Psoas muscle (tissue), 8 donors: ENCODE data around the gene CHST7. TPM values are rescaled to one million over a fixed set of nuclear protein-coding genes. Genes with fewer than 3 reads are reported as not detected.

Experiments used
- ATAC-seq, 4 donors: fragments of 200-7000 bp; cut with Tn5 transposase; one replicate each; pipeline ENCODE4 v1.9.1; 2020; ENCODE audit warnings: moderate library complexity in 3 of 4, mild to moderate bottlenecking in 2 of 4
- DNase-seq, 2 donors: peaks; one replicate each; pipeline ENCODE4 v3.0.0-alpha.2; 2020
- H3K27ac ChIP-seq: fragments of 200-600 bp; one replicate; pipeline ENCODE4 v1.8.0; 2022
- H3K27me3 ChIP-seq, 3 donors: fragments of 200-600 bp in 1 of 3; one replicate each; pipeline versions ENCODE4 v1.6.1 to v1.8.0; 2013 to 2022; ENCODE audit warnings: low read length in 2 of 3, mild to moderate bottlenecking in 2 of 3, moderate library complexity in 1 of 3; ENCODE audit not compliant: insufficient read depth in 3 of 3
- H3K36me3 ChIP-seq, 2 donors: fragments of 200-600 bp in 1 of 2; one replicate each; pipeline versions ENCODE4 v1.6.1 to v1.8.0; 2013 to 2022; ENCODE audit warnings: low read depth in 1 of 2, mild to moderate bottlenecking in 1 of 2, moderate library complexity in 1 of 2; ENCODE audit not compliant: insufficient read depth in 1 of 2
- H3K4me1 ChIP-seq: fragments of 200-600 bp; one replicate; pipeline ENCODE4 v1.8.0; 2022
- H3K4me3 ChIP-seq: fragments of 200-600 bp; one replicate; pipeline ENCODE4 v1.8.0; 2022; ENCODE audit warnings: mild to moderate bottlenecking
- H3K9me3 ChIP-seq: fragments of 200-600 bp; one replicate; pipeline ENCODE4 v1.8.0; 2022
- WGBS, 3 donors: extraction: QIAGEN DNeasy Blood & Tissue Kit; methylation state at CpG; one replicate each; pipeline versions ENCODE4 v1.1.6 to v1.1.7; 2013; 5-methylcytosine and 5-hydroxymethylcytosine counted together
- intact Hi-C, 2 donors: fragments of 100-400 bp; cut with DNase I; formaldehyde crosslinking; loops; one replicate each; pipeline versions ENCODE4 v1.11.0 to v1.14.2; 2022
- polyA plus RNA-seq, 3 donors: library from polyadenylated mRNA; stranded (reverse); fragments of 200-250 nt; gene quantifications; one replicate each; pipeline ENCODE4 v1.2.3, GENCODE V29; 2013
- total RNA-seq, 4 donors: library from RNA; stranded (reverse); fragmentation: NEBNext Ultra II Directional in 2 of 4; extraction: Animal tissue kit (Norgen Biotek cat#: 25700) in 2 of 4; gene quantifications; one replicate each; pipeline versions ENCODE4 v1.2.1 to v1.2.4, GENCODE V29; 2021 to 2023
- TF ChIP-seq, protein P1 (sequence below): fragments of 200-600 bp; IDR thresholded peaks from one replicate; pipeline ENCODE4 v1.8.0; 2022; ENCODE audit warnings: antibody characterized with exemption
- donor health status: healthy with polysubstance abuse.
- donor health status: DM: no; HTN: no; CAD: no; lungs with moderate emphysema.
- donor health status: Bipolar disorder and iron deficiency.
- donor health status: healthy.
- donor health status: DM: yes; HTN: yes; CAD: no.
- donor health status: DM: no; HTN: no; CAD: no.
- donor health status: DM: no; HTN: no; CAD: no.
- donor health status: DM: yes; HTN: yes; CAD: no.

The CHST7 gene
- total and polyA plus RNA-seq, 7 donors = 1.6 to 9.9 (median 2.1) TPM

DNA sequence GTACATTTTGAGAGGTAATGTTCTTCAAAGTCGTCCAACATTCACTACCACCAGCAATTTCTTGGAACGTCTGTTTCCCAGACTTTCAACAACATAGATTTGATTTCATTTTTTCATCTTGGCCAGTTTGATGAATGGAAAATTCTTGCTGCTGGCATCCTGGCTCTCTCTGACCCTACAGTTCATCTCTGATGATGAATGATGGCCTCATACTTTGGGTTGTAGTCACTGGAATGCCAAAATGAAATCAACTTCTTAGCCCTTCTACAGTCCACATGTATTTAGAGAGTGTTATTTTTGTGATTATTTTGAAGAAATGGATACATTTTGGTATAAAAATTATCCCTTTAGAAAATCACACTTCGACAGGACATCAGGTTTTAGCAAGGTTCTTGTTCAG is 8.8 kb downstream of the CHST7 start:
- WGBS, 3 donors = 44 to 49% (median 47%) methylated on average over 3 of the region's 3 CpGs
- Histone ChIP-seq H3K4me3 (no peak overlapping the region), H3K27ac (peak overlapping the region; percentile 33), H3K27me3 (peaks cover 0 to 8% (median 0%) of the 10 kb centered on the region in 3 donors), H3K36me3 (no peaks in the 10 kb centered on the region), H3K9me3 (no peaks in the 10 kb centered on the region), H3K4me1 (peaks cover 8% of the 10 kb centered on the region)
- no peak for ATAC-seq
- no peak for DNase-seq
- TF ChIP-seq, protein P1, sequence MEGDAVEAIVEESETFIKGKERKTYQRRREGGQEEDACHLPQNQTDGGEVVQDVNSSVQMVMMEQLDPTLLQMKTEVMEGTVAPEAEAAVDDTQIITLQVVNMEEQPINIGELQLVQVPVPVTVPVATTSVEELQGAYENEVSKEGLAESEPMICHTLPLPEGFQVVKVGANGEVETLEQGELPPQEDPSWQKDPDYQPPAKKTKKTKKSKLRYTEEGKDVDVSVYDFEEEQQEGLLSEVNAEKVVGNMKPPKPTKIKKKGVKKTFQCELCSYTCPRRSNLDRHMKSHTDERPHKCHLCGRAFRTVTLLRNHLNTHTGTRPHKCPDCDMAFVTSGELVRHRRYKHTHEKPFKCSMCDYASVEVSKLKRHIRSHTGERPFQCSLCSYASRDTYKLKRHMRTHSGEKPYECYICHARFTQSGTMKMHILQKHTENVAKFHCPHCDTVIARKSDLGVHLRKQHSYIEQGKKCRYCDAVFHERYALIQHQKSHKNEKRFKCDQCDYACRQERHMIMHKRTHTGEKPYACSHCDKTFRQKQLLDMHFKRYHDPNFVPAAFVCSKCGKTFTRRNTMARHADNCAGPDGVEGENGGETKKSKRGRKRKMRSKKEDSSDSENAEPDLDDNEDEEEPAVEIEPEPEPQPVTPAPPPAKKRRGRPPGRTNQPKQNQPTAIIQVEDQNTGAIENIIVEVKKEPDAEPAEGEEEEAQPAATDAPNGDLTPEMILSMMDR = no peak
- intact Hi-C loops = no loop called here

DNA sequence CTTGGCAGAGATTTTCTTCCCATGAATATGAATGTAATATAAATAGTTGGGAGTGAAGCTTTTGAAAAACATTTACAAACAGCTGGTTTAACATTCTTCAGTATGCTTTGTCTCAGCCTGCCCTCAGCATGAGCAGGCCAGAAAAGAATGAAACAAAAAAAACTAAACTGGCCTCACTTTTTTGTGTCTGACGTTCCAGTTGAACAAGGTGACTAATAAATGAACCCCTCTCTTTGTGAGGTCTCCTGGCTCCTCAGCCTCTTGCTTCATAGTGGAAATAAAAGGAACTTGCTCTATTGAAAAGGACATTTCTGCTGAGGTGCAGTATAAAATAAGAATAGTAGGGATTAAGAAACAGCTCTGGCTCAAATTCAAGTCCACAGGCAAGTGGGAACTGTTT is 9.4 kb downstream of the CHST7 start:
- no peak overlapping the region for H3K4me3 ChIP-seq
- TF ChIP-seq, protein P1 = no peak
- no peaks in the 10 kb centered on the region for H3K36me3 ChIP-seq
- intact Hi-C loops = no loop called here
- DNase-seq (no peak), ATAC-seq (no peak)
- peaks cover 8% of the 10 kb centered on the region for H3K4me1 ChIP-seq
- peaks cover 0 to 8% (median 0%) of the 10 kb centered on the region in 3 donors for H3K27me3 ChIP-seq
- 8 to 24% (median 11%) methylated on average over 1 of the region's 1 CpG for WGBS, 3 donors
- H3K27ac ChIP-seq = no peak overlapping the region
- H3K9me3 ChIP-seq = no peaks in the 10 kb centered on the region

DNA sequence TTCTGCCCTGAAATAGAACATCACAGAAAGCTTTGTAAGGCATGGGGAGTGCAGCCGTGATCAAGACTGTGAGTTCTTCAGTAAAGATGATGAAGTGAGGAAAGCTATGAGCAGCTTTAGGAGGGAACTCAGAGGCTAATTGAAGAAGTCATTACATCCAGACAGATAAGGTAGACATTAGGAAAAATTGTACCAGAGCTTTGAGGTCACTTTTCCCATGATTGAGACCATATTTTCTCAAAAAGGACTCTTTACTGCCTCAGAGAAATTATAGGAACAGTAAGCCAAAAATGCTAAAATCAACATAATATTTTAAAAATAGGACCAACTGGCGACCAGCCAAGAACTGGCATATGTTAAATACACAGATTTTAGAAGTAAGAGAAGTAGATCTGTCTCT is 11.2 kb downstream of the CHST7 start:
- H3K27ac ChIP-seq = no peak overlapping the region
- H3K4me3 ChIP-seq = no peak overlapping the region
- ATAC-seq (no peak), DNase-seq (no peak)
- TF ChIP-seq, protein P1 = no peak
- H3K4me1 ChIP-seq = peaks cover 18% of the 10 kb centered on the region
- no peaks in the 10 kb centered on the region for H3K9me3 ChIP-seq
- 37 to 41% (median 38%) methylated on average over 2 of the region's 2 CpGs for WGBS, 3 donors
- H3K27me3 ChIP-seq = peaks cover 0 to 11% (median 0%) of the 10 kb centered on the region in 3 donors
- no peaks in the 10 kb centered on the region for H3K36me3 ChIP-seq
- intact Hi-C loops = no loop called here

DNA sequence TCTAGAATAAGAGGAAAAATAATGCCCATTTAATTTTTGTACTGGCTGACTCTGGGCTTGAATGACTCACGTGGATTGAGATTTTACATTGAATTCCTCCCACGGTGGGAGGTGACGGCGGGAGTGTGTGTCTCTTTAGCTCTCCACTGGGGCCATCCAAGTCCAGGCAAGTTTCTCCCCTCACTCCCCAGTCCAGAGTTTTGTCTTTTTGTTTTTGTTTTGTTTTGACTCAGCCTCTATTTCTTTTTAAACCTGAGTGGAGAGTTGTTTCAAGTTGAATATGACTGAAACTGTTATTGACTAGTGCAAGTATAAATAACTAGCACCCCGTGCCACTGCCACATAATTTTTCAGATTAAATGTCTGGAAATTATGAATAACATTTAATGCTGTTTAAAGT is 13.6 kb downstream of the CHST7 start:
- Histone ChIP-seq H3K4me3 (no peak overlapping the region), H3K27me3 (peaks cover 0 to 11% (median 0%) of the 10 kb centered on the region in 3 donors), H3K4me1 (peaks cover 18% of the 10 kb centered on the region), H3K9me3 (peaks cover 4% of the 10 kb centered on the region), H3K27ac (no peak overlapping the region), H3K36me3 (no peaks in the 10 kb centered on the region)
- ATAC-seq (no peak), DNase-seq (no peak)
- WGBS, 3 donors = 27 to 46% (median 42%) methylated on average over 5 of the region's 5 CpGs
- TF ChIP-seq, protein P1 = no peak
- intact Hi-C loops = no loop called here

DNA sequence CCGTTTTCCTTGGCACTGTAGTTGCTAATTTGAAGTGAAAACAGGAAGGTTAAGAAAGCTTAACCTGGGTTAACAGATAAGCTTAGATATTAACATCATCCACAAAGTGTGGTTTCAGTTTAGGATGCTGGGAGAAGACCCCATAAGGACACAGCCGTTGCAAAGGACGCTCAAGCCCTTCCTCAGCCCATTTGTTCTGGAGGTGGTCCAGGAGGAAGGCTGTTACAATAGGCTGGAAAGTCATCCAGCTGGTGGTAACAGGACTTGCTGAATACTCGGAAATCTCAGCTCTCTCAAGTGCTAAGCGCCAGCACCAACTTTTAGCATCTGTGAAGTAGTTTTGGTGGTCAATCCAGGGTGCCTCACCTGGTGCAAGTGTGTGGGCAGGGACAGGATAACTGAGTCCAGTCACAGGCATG is 14.2 kb downstream of the CHST7 start:
- ATAC-seq = no peak
- no peak for DNase-seq
- H3K27me3 ChIP-seq = peaks cover 0 to 11% (median 0%) of the 10 kb centered on the region in 3 donors
- intact Hi-C loops = no loop called here
- WGBS, 3 donors = 14 to 21% (median 17%) methylated on average over 5 of the region's 5 CpGs
- H3K4me1 ChIP-seq = peaks cover 18% of the 10 kb centered on the region
- no peak overlapping the region for H3K4me3 ChIP-seq
- H3K36me3 ChIP-seq = no peaks in the 10 kb centered on the region
- H3K27ac ChIP-seq = peak overlapping the region; percentile 33
- TF ChIP-seq, protein P1 = no peak
- H3K9me3 ChIP-seq = peaks cover 4% of the 10 kb centered on the region
